GM12878 (cell line): ENCODE measurements around the gene GPN2. TPM values are rescaled to one million over a fixed set of nuclear protein-coding genes. Genes with fewer than 3 reads are reported as not detected.

ENCODE experiments used
- ATF7 ChIP-seq: fragments of 450-650 bp; IDR thresholded peaks from 2 replicates; pipeline ENCODE4 v1.6.1; 2016; ENCODE audit warnings: low read depth, mild to moderate bottlenecking
- BACH1 ChIP-seq: fragments of 450-650 bp; IDR thresholded peaks from 2 replicates; pipeline ENCODE4 v1.6.1; 2017; ENCODE audit warnings: mild to moderate bottlenecking, borderline replicate concordance
- CHD1 ChIP-seq: IDR thresholded peaks from 2 replicates; pipeline ENCODE4 v1.6.1; 2012; ENCODE audit warnings: low read depth, low read length, improper control_type of control experiment
- EED ChIP-seq: sonication (generic); IDR thresholded peaks from 2 replicates; pipeline ENCODE4 v1.6.1; 2016; ENCODE audit warnings: antibody characterized with exemption, low read depth
- GABPA ChIP-seq: IDR thresholded peaks from 2 replicates; pipeline ENCODE4 v1.6.1; 2014; ENCODE audit warnings: antibody characterized with exemption, low read depth, mild to moderate bottlenecking, inconsistent platforms
- NR2C1 ChIP-seq: fragments of 450-650 bp; IDR thresholded peaks from 2 replicates; pipeline ENCODE4 v1.6.1; 2017; ENCODE audit warnings: antibody characterized with exemption, mild to moderate bottlenecking, moderate library complexity
- SMC3 ChIP-seq: IDR thresholded peaks from 2 replicates; pipeline ENCODE4 v1.6.1; 2011; ENCODE audit warnings: low read length, improper control_type of control experiment, borderline replicate concordance
- SREBF2 ChIP-seq: IDR thresholded peaks from 2 replicates; pipeline ENCODE4 v1.6.1; 2012; ENCODE audit warnings: mild to moderate bottlenecking, low read length
- SUZ12 ChIP-seq: fragments of 200-600 bp; sonication (generic); IDR thresholded peaks from one replicate; pipeline ENCODE4 v1.6.1; 2018; ENCODE audit warnings: antibody characterized with exemption, mild to moderate bottlenecking; ENCODE audit not compliant: unreplicated experiment
- TAF1 ChIP-seq: IDR thresholded peaks from 2 replicates; pipeline ENCODE4 v1.6.1; 2011; ENCODE audit warnings: mild to moderate bottlenecking, low read depth, low read length, borderline replicate concordance
- YY1 ChIP-seq: IDR thresholded peaks from 2 replicates; pipeline ENCODE4 v1.6.1; 2011; ENCODE audit warnings: low read depth, mild to moderate bottlenecking, low read length
- ZBTB40 ChIP-seq: fragments of 450-650 bp; IDR thresholded peaks from 2 replicates; pipeline ENCODE4 v1.6.1; 2016; ENCODE audit warnings: mild to moderate bottlenecking, moderate library complexity, borderline replicate concordance
- ZNF207 ChIP-seq: fragments of 450-650 bp; IDR thresholded peaks from 2 replicates; pipeline ENCODE4 v1.6.1; 2014; ENCODE audit warnings: antibody characterized with exemption, mild to moderate bottlenecking, borderline replicate concordance
- ZNF384 ChIP-seq: IDR thresholded peaks from 2 replicates; pipeline ENCODE4 v1.6.1; 2012; ENCODE audit warnings: low read depth, mild to moderate bottlenecking, low read length, improper control_type of control experiment, borderline replicate concordance
- ZNF622 ChIP-seq: fragments of 450-650 bp; IDR thresholded peaks from 2 replicates; pipeline ENCODE4 v1.6.1; 2017; ENCODE audit warnings: mild to moderate bottlenecking, inconsistent platforms
- ZNF687 ChIP-seq: fragments of 450-650 bp; IDR thresholded peaks from 2 replicates; pipeline ENCODE4 v1.6.1; 2017; ENCODE audit warnings: mild to moderate bottlenecking, moderate library complexity
- polyA plus RNA-seq, 11 experiments: library from polyadenylated mRNA; depleted of rRNA in 4 of 11; unstranded in 6 of 11; stranded (reverse) in 5 of 11; fragments of >200 nt; fragmentation: Nextera tagmentation in 4 of 11; fragmentation: Illumina TruSeq in 1 of 11; extraction: Ambion mirVana in 4 of 11; extraction: Trizol in 1 of 11; gene quantifications; 1 replicate in 1 of 11; 2 replicates in 10 of 11; pipeline versions ENCODE4 v1.2.1 to v1.2.3, GENCODE V29; 2011 to 2016; ENCODE audit warnings: inconsistent platforms in 2 of 11, missing spikeins in 2 of 11, low read depth in 1 of 11
- total RNA-seq, 4 experiments: library from RNA; depleted of rRNA in 3 of 4; stranded (reverse); fragments of >200 nt in 3 of 4; fragmentation: Illumina TruSeq in 1 of 4; extraction: Trizol in 1 of 4; gene quantifications; 2 replicates each; pipeline versions ENCODE4 v1.2.1 to v1.2.3, GENCODE V29; 2013 to 2021
- TF ChIP-seq, protein P1 (sequence below): IDR thresholded peaks from 2 replicates; pipeline ENCODE4 v1.6.1; 2011; ENCODE audit warnings: low read depth, low read length, improper control_type of control experiment, borderline replicate concordance
- TF ChIP-seq, protein P2 (sequence below): fragments of 450-650 bp; conservative IDR thresholded peaks from 2 replicates; pipeline ENCODE4 v1.6.1; 2017; ENCODE audit warnings: mild to moderate bottlenecking, moderate library complexity

GPN2 gene
- total and polyA plus RNA-seq, 10 of the 15 experiments (the other 5 are each of a cell fraction or from before 2014, with no cell fraction given): 8.3 to 61.4 (median 23.3) TPM

DNA sequence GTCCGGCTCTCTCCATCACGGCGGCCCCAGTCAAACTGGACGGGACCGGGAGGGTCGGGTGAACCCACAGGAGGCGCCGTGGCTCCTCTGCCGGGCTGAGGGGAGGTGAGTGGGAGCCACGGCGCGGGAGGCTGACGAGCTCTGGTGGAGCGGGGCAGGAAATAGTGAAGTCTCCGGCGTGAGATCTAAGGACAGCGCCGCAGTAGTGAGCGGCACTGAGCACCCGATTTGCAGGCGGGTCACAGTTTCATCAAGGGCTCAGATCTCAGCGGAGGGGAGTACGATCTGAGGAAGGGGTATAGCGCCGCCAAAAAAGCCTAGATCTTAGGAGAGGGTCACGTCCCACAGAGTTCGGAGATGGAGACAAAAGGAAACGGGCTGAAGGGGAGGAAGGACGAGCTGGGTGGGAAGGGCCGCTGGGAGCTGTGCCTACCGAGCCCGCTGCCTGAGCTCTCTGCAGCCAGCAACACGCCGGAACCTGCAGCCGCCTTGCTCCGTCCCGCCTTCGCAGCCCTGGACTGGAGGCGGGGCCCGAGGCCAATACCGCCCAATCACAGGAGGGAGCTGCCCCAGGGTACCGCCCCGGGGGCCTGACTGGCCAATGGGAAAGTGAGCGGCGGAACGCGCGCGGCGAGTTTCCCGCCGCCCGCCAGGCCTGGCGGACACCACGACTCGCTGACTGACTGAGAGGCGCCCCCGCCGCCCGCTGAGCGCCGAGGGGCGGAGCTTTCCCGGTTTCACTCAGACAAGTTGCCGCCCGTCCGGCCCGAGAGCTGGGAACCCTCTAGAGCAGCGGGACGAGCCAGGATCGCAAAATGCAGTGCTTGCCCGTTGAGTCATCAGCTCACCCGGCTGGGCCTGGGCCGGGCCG, 25.2 kb downstream of the GPN2 start (continued):
- TF ChIP-seq ZBTB40 (peak; percentile 72; the same call in 1 of the 2 replicates), ZNF384 (no peak), ZNF207 (no peak), BACH1 (peak; percentile 62), EED (0 out of 2 replicates have a peak, but pooled peaks have one; percentile 31), CHD1 (no peak), TAF1 (peak; percentile 85), SUZ12 (no peak), SREBF2 (no peak), ZNF687 (no peak), YY1 (peak; percentile 50; the same call in 1 of the 2 replicates), ZNF622 (no peak), GABPA (peak; percentile 77), ATF7 (no peak), NR2C1 (no peak), SMC3 (no peak)
- TF ChIP-seq, protein P1, sequence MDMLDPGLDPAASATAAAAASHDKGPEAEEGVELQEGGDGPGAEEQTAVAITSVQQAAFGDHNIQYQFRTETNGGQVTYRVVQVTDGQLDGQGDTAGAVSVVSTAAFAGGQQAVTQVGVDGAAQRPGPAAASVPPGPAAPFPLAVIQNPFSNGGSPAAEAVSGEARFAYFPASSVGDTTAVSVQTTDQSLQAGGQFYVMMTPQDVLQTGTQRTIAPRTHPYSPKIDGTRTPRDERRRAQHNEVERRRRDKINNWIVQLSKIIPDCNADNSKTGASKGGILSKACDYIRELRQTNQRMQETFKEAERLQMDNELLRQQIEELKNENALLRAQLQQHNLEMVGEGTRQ: no peak
- TF ChIP-seq, protein P2, sequence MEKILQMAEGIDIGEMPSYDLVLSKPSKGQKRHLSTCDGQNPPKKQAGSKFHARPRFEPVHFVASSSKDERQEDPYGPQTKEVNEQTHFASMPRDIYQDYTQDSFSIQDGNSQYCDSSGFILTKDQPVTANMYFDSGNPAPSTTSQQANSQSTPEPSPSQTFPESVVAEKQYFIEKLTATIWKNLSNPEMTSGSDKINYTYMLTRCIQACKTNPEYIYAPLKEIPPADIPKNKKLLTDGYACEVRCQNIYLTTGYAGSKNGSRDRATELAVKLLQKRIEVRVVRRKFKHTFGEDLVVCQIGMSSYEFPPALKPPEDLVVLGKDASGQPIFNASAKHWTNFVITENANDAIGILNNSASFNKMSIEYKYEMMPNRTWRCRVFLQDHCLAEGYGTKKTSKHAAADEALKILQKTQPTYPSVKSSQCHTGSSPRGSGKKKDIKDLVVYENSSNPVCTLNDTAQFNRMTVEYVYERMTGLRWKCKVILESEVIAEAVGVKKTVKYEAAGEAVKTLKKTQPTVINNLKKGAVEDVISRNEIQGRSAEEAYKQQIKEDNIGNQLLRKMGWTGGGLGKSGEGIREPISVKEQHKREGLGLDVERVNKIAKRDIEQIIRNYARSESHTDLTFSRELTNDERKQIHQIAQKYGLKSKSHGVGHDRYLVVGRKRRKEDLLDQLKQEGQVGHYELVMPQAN: peak; percentile 39
